Cardiac septum (tissue), 1 donor: ENCODE data around the gene DAZAP2. TPM values are rescaled to one million over a fixed set of nuclear protein-coding genes. Genes with fewer than 3 reads are reported as not detected.
"Not testable (repeated sequence)": the region's sequence is repeated elsewhere in the genome, so short reads cannot be mapped to it uniquely, and the experiment has no call there.

Experiments
- DNase-seq: peaks from one replicate; pipeline ENCODE4 v3.0.0-alpha.2; 2020; ENCODE audit warnings: low spot score
- intact Hi-C: fragments of 100-400 bp; cut with DNase I; formaldehyde crosslinking; loops from one replicate; pipeline ENCODE4 v1.14.0; 2022
- total RNA-seq: library from RNA; stranded (reverse); fragmentation: NEBNext Ultra II Directional; extraction: Animal tissue kit (Norgen Biotek cat#: 25700); gene quantifications from one replicate; pipeline ENCODE4 v1.2.1, GENCODE V29; 2021
- donor health status: DM: no; HTN: no; CAD: no.

The DAZAP2 gene
- total RNA-seq, 1 donor from 2014 or later, result 169 TPM

- DNase-seq, result no peak
- intact Hi-C loops, result loop anchor here (5.0 to 10.0 kb wide), 2 partner anchors 43 to 130 kb away; partner anchors contain the start of genes CSRNP2 and TFCP2
Measured at GRCh38 chr12:51214895-51215294, 23.7 kb upstream of the DAZAP2 start.

- no peak for DNase-seq
- intact Hi-C loops, result loop anchor here (5.0 to 10.0 kb wide), 2 partner anchors 44 to 132 kb away; partner anchors contain the start of genes CSRNP2 and TFCP2
Measured at GRCh38 chr12:51216642-51217041, 22.0 kb upstream of the DAZAP2 start.

- DNase-seq, result peak; percentile 77
- intact Hi-C loops, result loop anchor here (5.0 to 10.0 kb wide), 2 partner anchors 45 to 133 kb away; partner anchors contain the start of genes CSRNP2 and TFCP2
Measured at GRCh38 chr12:51217133-51217967, 21.3 kb upstream of the DAZAP2 start.

- peak; percentile 81 for DNase-seq
- intact Hi-C loops, result loop anchor here (2.0 to 10.0 kb wide), 3 partner anchors 21 to 133 kb away; partner anchors contain the start of genes CSRNP2, DAZAP2 and TFCP2
Measured at GRCh38 chr12:51217968-51218606, 20.5 kb upstream of the DAZAP2 start, which contains the start of gene POU6F1. TSS of gene POU6F1 (minus strand) at chr12:51218062. CDS start at chr12:51206836, 11,226 bp downstream.

GRCh38 chr12:51218607-51219161 lies 19.9 kb upstream of the DAZAP2 start:
- intact Hi-C loops, result loop anchor here (2.0 to 10.0 kb wide), 3 partner anchors 20 to 134 kb away; partner anchors contain the start of genes CSRNP2, DAZAP2 and TFCP2
- DNase-seq, result no peak

GRCh38 chr12:51219322-51219721 lies 19.3 kb upstream of the DAZAP2 start:
- DNase-seq, result no peak
- intact Hi-C loops, result loop anchor here (2.0 to 10.0 kb wide), 3 partner anchors 19 to 135 kb away; partner anchors contain the start of genes CSRNP2, DAZAP2 and TFCP2

GRCh38 chr12:51219857-51220256 lies 18.8 kb upstream of the DAZAP2 start:
- DNase-seq, result not testable (repeated sequence)
- intact Hi-C loops, result loop anchor here (2.0 to 10.0 kb wide), 3 partner anchors 19 to 135 kb away; partner anchors contain the start of genes CSRNP2, DAZAP2 and TFCP2

GRCh38 chr12:51222461-51222860 lies 16.2 kb upstream of the DAZAP2 start:
- DNase-seq, result no peak
- intact Hi-C loops, result no loop called here

GRCh38 chr12:51224625-51225024 lies 14.0 kb upstream of the DAZAP2 start:
- intact Hi-C loops, result no loop called here
- no peak for DNase-seq

GRCh38 chr12:51225234-51225633 lies 13.4 kb upstream of the DAZAP2 start:
- intact Hi-C loops, result no loop called here
- no peak for DNase-seq

GRCh38 chr12:51225771-51226170 lies 12.9 kb upstream of the DAZAP2 start:
- intact Hi-C loops, result no loop called here
- no peak for DNase-seq

GRCh38 chr12:51227112-51227511 lies 11.5 kb upstream of the DAZAP2 start:
- DNase-seq, intact Hi-C loops: not testable (repeated sequence)

GRCh38 chr12:51227962-51228361 lies 10.7 kb upstream of the DAZAP2 start:
- no peak for DNase-seq
- intact Hi-C loops, result no loop called here

- DNase-seq, result no peak
- intact Hi-C loops, result no loop called here
Measured at GRCh38 chr12:51229116-51229809, 9.4 kb upstream of the DAZAP2 start.

- DNase-seq, result no peak
- intact Hi-C loops, result no loop called here
Measured at GRCh38 chr12:51232642-51233041, 6.0 kb upstream of the DAZAP2 start.

GRCh38 chr12:51234530-51234929 lies 4.1 kb upstream of the DAZAP2 start:
- intact Hi-C loops, result no loop called here
- DNase-seq, result no peak

- intact Hi-C loops, result loop anchor here (2.0 kb wide), 3 partner anchors 19 to 155 kb away; partner anchors contain the start of genes CSRNP2, POU6F1 and TFCP2
Measured at GRCh38 chr12:51238037-51238509, 553 bp upstream of the DAZAP2 start.

GRCh38 chr12:51240971-51241370 lies 2.3 kb downstream of the DAZAP2 start:
- intact Hi-C loops, result no loop called here

More at GRCh38 chr12:51238037-51238509, 553 bp upstream of the DAZAP2 start:
- no peak for DNase-seq

GRCh38 chr12:51242120-51242519 lies 3.5 kb downstream of the DAZAP2 start:
- DNase-seq, result peak; percentile 78
- intact Hi-C loops, result no loop called here

More at GRCh38 chr12:51240971-51241370, 2.3 kb downstream of the DAZAP2 start:
- DNase-seq, result no peak
